HG03108 (cell line): ENCODE results near the gene ATOX1.
"Not testable (repeated sequence)": the region's sequence is repeated elsewhere in the genome, so short reads cannot be mapped to it uniquely, and the experiment has no call there.

Experiments
- ATAC-seq: cut with Tn5 transposase; IDR thresholded peaks from one replicate; pipeline ENCODE4 v1.9.1; 2021; ENCODE audit warnings: moderate library complexity; ENCODE audit not compliant: unreplicated experiment

Gene ATOX1

GRCh38 chr5:151758430-151759241 is at the start of gene ATOX1:
Gene ATOX1, minus strand, starts transcription at chr5:151758631. Its CDS starts 80 bp downstream, at chr5:151758551.
- peak; percentile 98 for ATAC-seq

- ATAC-seq = no peak
Observed at GRCh38 chr5:151805414-151806223, 47.2 kb upstream of the ATOX1 start.

GRCh38 chr5:151800532-151800931 is 42.1 kb upstream of the ATOX1 start:
- no peak for ATAC-seq

GRCh38 chr5:151799407-151799806 is 41.0 kb upstream of the ATOX1 start:
- ATAC-seq = no peak

GRCh38 chr5:151798674-151799073 is 40.2 kb upstream of the ATOX1 start:
- no peak for ATAC-seq

- no peak for ATAC-seq
Observed at GRCh38 chr5:151795426-151795825, 37.0 kb upstream of the ATOX1 start.

- ATAC-seq = no peak
Observed at GRCh38 chr5:151793358-151793757, 34.9 kb upstream of the ATOX1 start.

GRCh38 chr5:151787817-151788216 is 29.4 kb upstream of the ATOX1 start:
- no peak for ATAC-seq

GRCh38 chr5:151786468-151786867 is 28.0 kb upstream of the ATOX1 start:
- ATAC-seq = no peak

GRCh38 chr5:151784141-151784540 is 25.7 kb upstream of the ATOX1 start:
- no peak for ATAC-seq

- ATAC-seq = not testable (repeated sequence)
Observed at GRCh38 chr5:151783664-151784063, 25.2 kb upstream of the ATOX1 start.

- no peak for ATAC-seq
Observed at GRCh38 chr5:151781201-151781600, 22.8 kb upstream of the ATOX1 start.

GRCh38 chr5:151780348-151780747 is 21.9 kb upstream of the ATOX1 start:
- no peak for ATAC-seq

GRCh38 chr5:151779531-151780125 is 21.2 kb upstream of the ATOX1 start:
- ATAC-seq = peak; percentile 76

GRCh38 chr5:151775025-151775606 is 16.7 kb upstream of the ATOX1 start:
- ATAC-seq = no peak

GRCh38 chr5:151773951-151774350 is 15.5 kb upstream of the ATOX1 start:
- ATAC-seq = no peak

- no peak for ATAC-seq
Observed at GRCh38 chr5:151772846-151773561, 14.6 kb upstream of the ATOX1 start.

- no peak for ATAC-seq
Observed at GRCh38 chr5:151772029-151772845, 13.8 kb upstream of the ATOX1 start.

- ATAC-seq = peak; percentile 77
Observed at GRCh38 chr5:151771259-151772028, 13.0 kb upstream of the ATOX1 start, which contains the start of gene G3BP1. Gene G3BP1, plus strand, starts transcription at chr5:151771954. Its CDS starts 14,667 bp downstream, at chr5:151786621.
